NCI-H1092 treated with DMSO at 0.1 percent for 48 hours (cell line): Measurements from ENCODE around the gene DKC1.

Experiments used
- DNase-seq: peaks from one replicate; lab custom pipeline; 2025; lab: John Stamatoyannopoulos, UW

DKC1 gene

GRCh38 chrX:154737136-154737535, 25.5 kb upstream of the DKC1 start:
- DNase-seq: no peak

- DNase-seq: no peak
Measured at GRCh38 chrX:154738011-154738738, 24.5 kb upstream of the DKC1 start.

GRCh38 chrX:154739952-154740465, 22.7 kb upstream of the DKC1 start:
- no peak for DNase-seq

GRCh38 chrX:154742613-154743012, 20.1 kb upstream of the DKC1 start:
- DNase-seq: no peak

GRCh38 chrX:154748712-154749339, 13.8 kb upstream of the DKC1 start:
- DNase-seq: peak; percentile 69

GRCh38 chrX:154749856-154750255, 12.8 kb upstream of the DKC1 start:
- no peak for DNase-seq

- DNase-seq: peak; percentile 73
Measured at GRCh38 chrX:154750301-154751202, 12.1 kb upstream of the DKC1 start, which contains the start of gene GAB3. Gene GAB3, minus strand, starts transcription at chrX:154751077. Its CDS starts 52 bp downstream, at chrX:154751025.

GRCh38 chrX:154751203-154751668, 11.4 kb upstream of the DKC1 start:
- peak; percentile 13 for DNase-seq

GRCh38 chrX:154751669-154752271, 10.9 kb upstream of the DKC1 start:
- DNase-seq: no peak

- no peak for DNase-seq
Measured at GRCh38 chrX:154758696-154759095, 4.0 kb upstream of the DKC1 start.

- peak; percentile 89 for DNase-seq
Measured at GRCh38 chrX:154761977-154762536, 607 bp upstream of the DKC1 start.

- DNase-seq: no peak
Measured at GRCh38 chrX:154774622-154775021, 12.0 kb downstream of the DKC1 start.

GRCh38 chrX:154775419-154776349, 13.0 kb downstream of the DKC1 start:
- no peak for DNase-seq

GRCh38 chrX:154776753-154777152, 14.1 kb downstream of the DKC1 start:
- DNase-seq: no peak

GRCh38 chrX:154779261-154779660, 16.6 kb downstream of the DKC1 start:
- no peak for DNase-seq

- DNase-seq: no peak
Measured at GRCh38 chrX:154780968-154781367, 18.3 kb downstream of the DKC1 start.

- no peak for DNase-seq
Measured at GRCh38 chrX:154784149-154784995, 21.7 kb downstream of the DKC1 start.

GRCh38 chrX:154785716-154786115, 23.1 kb downstream of the DKC1 start:
- no peak for DNase-seq

GRCh38 chrX:154791467-154791866, 28.8 kb downstream of the DKC1 start:
- DNase-seq: no peak
